Prostate gland (tissue), 2 donors: ENCODE data around the gene TSR3.

Source experiments
- CTCF ChIP-seq, 4 experiments: fragments of 200-600 bp in 2 of 4; fragments of 450-650 bp in 2 of 4; sonication (generic) in 2 of 4; IDR thresholded peaks; 1 replicate in 3 of 4; 2 replicates in 1 of 4; pipeline ENCODE4 v1.5.1; 2016 to 2019; ENCODE audit warnings: antibody characterized with exemption in 4 of 4, mild to moderate bottlenecking in 2 of 4, moderate library complexity in 2 of 4
- POLR2AphosphoS5 ChIP-seq: sonication (generic); formaldehyde crosslinking; IDR thresholded peaks from one replicate; pipeline ENCODE4 v1.6.1; 2017; ENCODE audit warnings: antibody characterized with exemption

- TF ChIP-seq CTCF (IDR thresholded peaks at IDR 0.05) (no peak), POLR2AphosphoS5 (no peak)
Measured at GRCh38 chr16:1374418-1375297, 23.0 kb upstream of the TSR3 start.
